H1 (cell line): ENCODE results near the gene TPO. TPM values are rescaled to one million over a fixed set of nuclear protein-coding genes. Genes with fewer than 3 reads are reported as not detected.

Experiments used
- CTCF ChIP-seq, 3 experiments: IDR thresholded peaks; 1 replicate in 2 of 3; 2 replicates in 1 of 3; pipeline versions ENCODE4 v1.5.1 to v1.6.1; 2011; ENCODE audit warnings: low read length in 3 of 3, mild to moderate bottlenecking in 3 of 3, inconsistent platforms in 2 of 3, low read depth in 1 of 3, moderate library complexity in 1 of 3; ENCODE audit not compliant: insufficient read depth in 1 of 3; ENCODE audit errors: control extremely low read depth in 1 of 3
- KDM4A ChIP-seq: IDR thresholded peaks from one replicate; pipeline ENCODE4 v1.7.1; 2012; ENCODE audit warnings: low read depth, mild to moderate bottlenecking, moderate library complexity, low read length, inconsistent platforms; ENCODE audit not compliant: severe bottlenecking
- polyA plus RNA-seq, 7 experiments: library from polyadenylated mRNA; depleted of rRNA in 3 of 7; stranded (reverse) in 5 of 7; unstranded in 2 of 7; fragments of >200 nt in 5 of 7; fragments of 200-250 nt in 2 of 7; gene quantifications; 1 replicate in 5 of 7; 2 replicates in 1 of 7; 4 replicates in 1 of 7; pipeline versions ENCODE4 v1.2.1 to v1.2.3, GENCODE V29; 2011 to 2013; ENCODE audit warnings: missing spikeins in 2 of 7, mixed read lengths in 2 of 7
- total RNA-seq: library from RNA; stranded (reverse); fragmentation: NEBNext Ultra II Directional; extraction: Animal tissue kit (Norgen Biotek cat#: 25700); gene quantifications from 2 replicates; pipeline ENCODE4 v1.2.1, GENCODE V29; 2021

Gene TPO
- total and polyA plus RNA-seq, 2 of the 8 experiments (the other 6 are each of a cell fraction or from before 2014, with no cell fraction given) = not detected

- TF ChIP-seq CTCF (IDR thresholded peaks at IDR 0.05; ENCODE audit: control extremely low read depth in 1 of 3, insufficient read depth in 1 of 3, low read depth in 1 of 3, low read length in 3 of 3) = no peak
- TF ChIP-seq KDM4A = no peak
- TF ChIP-seq, all 59 proteins: peak for 0
Observed at GRCh38 chr2:1405124-1405523, 8.1 kb upstream of the TPO start (continued).
